Measurements from ENCODE around the gene MCC. TPM values are rescaled to one million over a fixed set of nuclear protein-coding genes. Genes with fewer than 3 reads are reported as not detected.

Gene MCC
- total RNA-seq, 1 experiment from 2014 or later: 23.5 TPM

DNA sequence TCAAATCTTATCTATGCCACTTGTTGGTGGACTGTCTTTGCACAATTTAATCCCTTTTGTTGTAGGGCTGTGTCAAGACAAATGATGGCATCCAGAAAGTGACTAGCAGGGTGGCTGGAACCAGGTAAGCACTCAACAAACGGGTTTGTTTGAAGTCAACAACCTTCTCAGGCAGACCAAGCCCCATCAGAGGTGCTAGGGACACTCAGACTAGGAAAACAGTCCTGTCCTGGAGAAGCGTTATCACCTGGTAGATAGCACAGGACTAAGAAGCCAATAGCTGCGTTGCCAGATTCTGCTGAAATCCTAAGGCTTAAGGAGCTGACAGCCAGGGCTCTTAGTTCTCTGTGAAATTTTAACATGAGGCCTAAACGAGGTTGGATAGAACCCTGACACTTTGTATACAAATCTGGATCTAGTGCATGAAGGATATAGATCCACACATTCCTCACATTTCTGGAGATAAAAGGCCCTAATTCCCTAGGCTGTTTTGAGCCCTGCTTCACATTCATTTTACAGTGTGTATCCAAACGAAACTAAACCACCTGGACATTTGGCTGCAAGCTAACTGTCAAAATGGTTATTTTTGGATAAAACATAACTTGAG lies 331.9 kb downstream of the MCC start:
- H3K27me3 Mint-ChIP-seq (ENCODE audit: low read depth): no peaks in the 10 kb centered on the region
- no peak for DNase-seq (ENCODE audit: low spot score)

DNA sequence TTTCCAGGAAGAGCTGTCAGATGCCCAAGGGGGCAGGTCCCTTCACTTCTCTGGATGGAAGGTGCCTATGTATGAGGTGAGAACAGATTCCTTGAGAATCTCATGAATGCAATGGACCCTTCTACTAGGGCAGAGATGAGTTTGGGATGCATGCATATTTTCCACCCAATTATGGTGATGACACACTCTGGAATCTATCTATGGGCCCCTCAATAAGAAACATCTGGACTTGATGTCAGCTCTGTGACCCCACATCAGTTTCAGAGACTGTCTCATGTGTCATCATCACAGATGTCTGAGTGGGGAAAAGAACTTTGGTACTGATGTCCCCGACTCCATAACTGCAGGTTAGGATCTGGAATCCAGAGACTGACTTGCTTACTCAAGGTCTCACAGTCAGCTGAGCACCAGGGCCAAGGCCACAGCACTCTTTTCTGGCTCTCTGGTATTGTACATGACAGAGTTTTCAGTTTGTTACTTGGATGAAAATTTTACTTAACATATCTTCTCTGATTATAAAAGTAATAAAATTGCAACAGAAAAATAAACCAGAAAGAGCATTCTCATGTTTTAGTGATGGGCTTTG lies 334.6 kb downstream of the MCC start:
- TF ChIP-seq NFATC4 (CRISPR knock-in tag; IDR thresholded peaks at IDR 0.05) (no peak), STAT6 (CRISPR knock-in tag; conservative IDR thresholded peaks at IDR 0.05; ENCODE audit: low read depth) (no peak), ZNF121 (CRISPR knock-in tag; IDR thresholded peaks at IDR 0.05) (no peak), HMGXB4 (CRISPR knock-in tag; IDR thresholded peaks at IDR 0.05) (no peak), FOXJ3 (CRISPR knock-in tag; IDR thresholded peaks at IDR 0.05; ENCODE audit: borderline replicate concordance) (no peak), GTF2I (CRISPR knock-in tag; conservative IDR thresholded peaks at IDR 0.05) (no peak), E2F5 (CRISPR knock-in tag; IDR thresholded peaks at IDR 0.05) (no peak), SMAD4 (CRISPR knock-in tag; IDR thresholded peaks at IDR 0.05) (no peak), ZNF423 (CRISPR knock-in tag; IDR thresholded peaks at IDR 0.05) (no peak), JUN (CRISPR knock-in tag; IDR thresholded peaks at IDR 0.05) (no peak), MYBL2 (CRISPR knock-in tag; IDR thresholded peaks at IDR 0.05) (no peak)
- TF ChIP-seq, protein P1, sequence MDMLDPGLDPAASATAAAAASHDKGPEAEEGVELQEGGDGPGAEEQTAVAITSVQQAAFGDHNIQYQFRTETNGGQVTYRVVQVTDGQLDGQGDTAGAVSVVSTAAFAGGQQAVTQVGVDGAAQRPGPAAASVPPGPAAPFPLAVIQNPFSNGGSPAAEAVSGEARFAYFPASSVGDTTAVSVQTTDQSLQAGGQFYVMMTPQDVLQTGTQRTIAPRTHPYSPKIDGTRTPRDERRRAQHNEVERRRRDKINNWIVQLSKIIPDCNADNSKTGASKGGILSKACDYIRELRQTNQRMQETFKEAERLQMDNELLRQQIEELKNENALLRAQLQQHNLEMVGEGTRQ (CRISPR knock-in tag; IDR thresholded peaks at IDR 0.05): no peak
- TF ChIP-seq, protein P2, sequence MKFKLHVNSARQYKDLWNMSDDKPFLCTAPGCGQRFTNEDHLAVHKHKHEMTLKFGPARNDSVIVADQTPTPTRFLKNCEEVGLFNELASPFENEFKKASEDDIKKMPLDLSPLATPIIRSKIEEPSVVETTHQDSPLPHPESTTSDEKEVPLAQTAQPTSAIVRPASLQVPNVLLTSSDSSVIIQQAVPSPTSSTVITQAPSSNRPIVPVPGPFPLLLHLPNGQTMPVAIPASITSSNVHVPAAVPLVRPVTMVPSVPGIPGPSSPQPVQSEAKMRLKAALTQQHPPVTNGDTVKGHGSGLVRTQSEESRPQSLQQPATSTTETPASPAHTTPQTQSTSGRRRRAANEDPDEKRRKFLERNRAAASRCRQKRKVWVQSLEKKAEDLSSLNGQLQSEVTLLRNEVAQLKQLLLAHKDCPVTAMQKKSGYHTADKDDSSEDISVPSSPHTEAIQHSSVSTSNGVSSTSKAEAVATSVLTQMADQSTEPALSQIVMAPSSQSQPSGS (CRISPR knock-in tag; IDR thresholded peaks at IDR 0.05; ENCODE audit: borderline replicate concordance, low read depth): no peak
- CTCF ChIA-PET: no interaction called here
- POLR2A ChIA-PET: no interaction called here
- Mint-ChIP-seq H3K27me3 (ENCODE audit: low read depth) (no peaks in the 10 kb centered on the region), H3K4me1 (peaks cover 14% of the 10 kb centered on the region), H3K36me3 (no peaks in the 10 kb centered on the region), H3K27ac (no peak overlapping the region), H3K4me3 (no peak overlapping the region), H3K9me3 (no peaks in the 10 kb centered on the region)
- no peak for DNase-seq (ENCODE audit: low spot score)
- no peak for ATAC-seq

More for the DNA sequence above, 331.9 kb downstream of the MCC start:
- ATAC-seq: no peak
- peaks cover 31% of the 10 kb centered on the region for H3K4me1 Mint-ChIP-seq
- POLR2A ChIA-PET: no interaction called here
- CTCF ChIA-PET: no interaction called here
- H3K4me3 Mint-ChIP-seq: no peak overlapping the region
- H3K36me3 Mint-ChIP-seq: no peaks in the 10 kb centered on the region
- H3K27ac Mint-ChIP-seq: no peak overlapping the region
- TF ChIP-seq IRF2 (CRISPR knock-in tag; IDR thresholded peaks at IDR 0.05; ENCODE audit: borderline replicate concordance, low read depth) (no peak), GRHL2 (CRISPR knock-in tag; IDR thresholded peaks at IDR 0.05; ENCODE audit: insufficient replicate concordance, severe bottlenecking) (no peak), TEAD1 (CRISPR knock-in tag; IDR thresholded peaks at IDR 0.05) (no peak), GTF2I (CRISPR knock-in tag; conservative IDR thresholded peaks at IDR 0.05) (no peak), TCF7 (CRISPR knock-in tag; IDR thresholded peaks at IDR 0.05; ENCODE audit: low read depth) (no peak), MLX (CRISPR knock-in tag; IDR thresholded peaks at IDR 0.05) (no peak), USF1 (CRISPR knock-in tag; IDR thresholded peaks at IDR 0.05) (no peak), RELA (CRISPR knock-in tag; IDR thresholded peaks at IDR 0.05; ENCODE audit: borderline replicate concordance) (no peak), FOXK1 (CRISPR knock-in tag; IDR thresholded peaks at IDR 0.05) (no peak)
- TF ChIP-seq, protein P2 (CRISPR knock-in tag; IDR thresholded peaks at IDR 0.05; ENCODE audit: borderline replicate concordance, low read depth): no peak
- no peaks in the 10 kb centered on the region for H3K9me3 Mint-ChIP-seq
